NK-92 treated with Interleukin-12 subunit alpha and Interleukin-12 subunit beta, amount 100 ng/mL, for 24 hours (cell line): ENCODE data around the gene RBMS1.
"Not testable (repeated sequence)": the region's sequence is repeated elsewhere in the genome, so short reads cannot be mapped to it uniquely, and the experiment has no call there.

Experiments
- DNase-seq: peaks from one replicate; lab custom pipeline; 2025; lab: John Stamatoyannopoulos, UW

Gene RBMS1

DNA sequence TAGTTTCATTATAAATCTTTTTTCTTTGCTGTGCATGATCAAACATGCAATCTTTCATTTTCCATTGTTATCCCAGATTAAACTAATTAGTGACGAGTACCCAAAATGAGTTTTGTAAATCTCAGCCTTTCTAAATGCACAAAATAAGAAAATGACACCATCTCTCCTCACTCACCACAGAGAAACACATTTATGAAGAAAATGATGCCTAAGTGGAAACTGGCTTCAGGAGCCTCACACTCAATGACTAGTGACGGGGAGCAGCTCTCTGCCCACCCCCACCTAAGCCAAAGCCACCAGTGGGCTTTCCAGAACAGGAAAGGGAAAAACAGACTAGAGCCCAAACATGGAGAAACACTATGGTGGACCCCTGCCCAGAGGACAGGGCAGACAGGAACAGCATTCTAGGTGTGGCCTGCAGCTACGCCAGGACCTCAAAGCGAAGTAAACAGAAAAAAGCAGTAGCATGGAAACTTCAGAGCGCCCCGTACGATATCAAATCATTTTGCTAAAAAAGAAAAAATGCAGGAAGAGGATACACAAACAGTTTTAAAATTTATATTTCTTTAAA is 113.5 kb downstream of the RBMS1 start:
- no peak for DNase-seq

GRCh38 chr2:160379399-160379798 is 114.2 kb downstream of the RBMS1 start:
- DNase-seq = no peak

- no peak for DNase-seq
These were observed 116.2 kb downstream of the RBMS1 start for GRCh38 chr2:160377204-160377995.

- DNase-seq = no peak
These were observed 117.0 kb downstream of the RBMS1 start for GRCh38 chr2:160376576-160376975.

GRCh38 chr2:160375802-160376469 is 117.7 kb downstream of the RBMS1 start:
- no peak for DNase-seq

DNA sequence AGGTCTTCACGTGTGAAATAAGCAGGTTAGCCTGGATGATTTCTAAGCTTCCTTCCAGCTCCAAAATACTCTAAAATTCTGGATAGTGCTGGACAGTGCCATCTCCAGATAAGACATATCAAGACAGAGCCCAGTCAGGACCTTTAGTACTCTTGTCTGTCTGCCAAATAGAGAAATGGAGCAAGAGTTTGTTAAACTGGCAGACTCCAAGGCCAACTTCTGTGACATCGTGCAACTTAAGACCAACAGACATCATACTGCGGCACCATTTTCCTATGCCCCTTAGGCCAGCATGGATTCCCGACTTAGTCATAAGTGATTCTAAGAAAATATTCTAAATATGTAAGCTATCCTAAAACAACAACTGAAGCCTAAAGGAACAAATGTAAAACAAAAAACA is 118.6 kb downstream of the RBMS1 start:
- no peak for DNase-seq

DNA sequence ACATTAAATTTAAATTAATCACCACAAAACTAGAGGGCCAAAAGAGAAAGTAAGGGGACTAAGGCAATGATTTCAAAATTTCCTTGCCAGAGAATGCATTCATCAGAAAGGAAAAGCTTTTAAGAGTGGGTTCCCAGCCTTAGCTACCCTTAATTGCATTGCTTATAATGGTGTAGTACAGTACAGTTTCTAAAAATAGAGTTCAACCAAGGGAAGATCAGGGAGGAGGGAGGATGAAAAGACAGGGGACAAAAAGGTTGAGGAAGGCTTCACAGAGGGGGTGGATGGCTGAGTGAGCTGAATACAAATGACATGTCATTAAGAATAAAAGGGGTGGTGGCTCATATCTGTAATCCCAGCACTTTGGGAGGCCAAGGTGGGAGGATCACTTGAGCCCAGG is 119.9 kb downstream of the RBMS1 start:
- no peak for DNase-seq

GRCh38 chr2:160373263-160373662 is 120.3 kb downstream of the RBMS1 start:
- no peak for DNase-seq

DNA sequence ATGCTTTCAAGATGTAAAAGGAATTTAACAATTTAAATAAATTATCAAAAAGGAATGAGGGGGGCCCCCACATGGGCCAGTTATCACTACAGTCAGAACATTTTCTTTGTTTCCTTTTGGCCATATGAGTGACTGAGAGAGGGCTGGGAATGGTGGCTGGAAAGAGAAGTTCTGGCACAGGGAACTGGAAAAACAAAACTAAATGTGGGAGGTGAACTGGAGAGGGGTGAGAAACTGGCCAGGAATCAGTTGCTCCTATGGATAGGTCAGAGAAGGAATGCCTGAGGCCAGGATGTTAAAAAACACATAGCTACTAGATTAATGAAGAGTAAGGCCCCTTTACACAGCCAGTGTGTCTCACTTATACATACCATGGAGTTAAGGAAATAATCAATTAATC is 121.0 kb downstream of the RBMS1 start:
- no peak for DNase-seq

GRCh38 chr2:160372010-160372356 is 121.6 kb downstream of the RBMS1 start:
- no peak for DNase-seq

DNA sequence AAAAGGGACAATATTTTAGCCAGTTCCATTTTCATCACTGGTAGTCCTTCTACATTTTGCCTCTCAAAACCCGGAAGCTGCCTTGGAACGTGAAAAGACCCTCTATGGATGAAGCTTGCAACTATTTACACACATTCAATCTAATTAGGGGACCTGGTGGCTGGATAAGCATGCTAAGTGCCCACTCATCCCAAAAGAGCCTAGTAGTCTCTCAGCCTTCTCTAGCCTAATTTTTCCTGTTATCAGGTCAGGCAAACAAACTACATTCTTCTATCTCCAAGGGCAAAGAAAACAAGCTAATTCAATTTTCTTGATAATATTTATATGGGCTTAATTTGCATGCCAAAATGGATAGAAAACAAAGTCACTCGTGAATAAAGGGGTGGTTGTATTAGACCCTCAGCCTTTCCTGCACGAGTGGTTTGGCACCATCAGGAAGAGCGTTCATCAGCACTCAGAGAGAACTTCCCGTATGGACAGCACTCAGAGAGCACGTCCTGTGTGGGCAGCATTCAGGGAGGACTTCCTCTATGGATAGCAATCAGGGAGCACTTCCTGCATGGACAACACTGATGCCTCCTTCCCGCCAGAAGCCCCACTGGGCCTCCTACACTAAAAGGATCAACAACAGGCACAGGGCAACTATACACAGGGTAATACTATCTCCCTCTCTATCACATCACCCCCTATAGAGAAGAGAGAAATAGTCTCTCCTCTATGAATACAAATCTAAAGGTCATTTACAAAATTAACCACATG is 122.2 kb downstream of the RBMS1 start:
- no peak for DNase-seq

DNA sequence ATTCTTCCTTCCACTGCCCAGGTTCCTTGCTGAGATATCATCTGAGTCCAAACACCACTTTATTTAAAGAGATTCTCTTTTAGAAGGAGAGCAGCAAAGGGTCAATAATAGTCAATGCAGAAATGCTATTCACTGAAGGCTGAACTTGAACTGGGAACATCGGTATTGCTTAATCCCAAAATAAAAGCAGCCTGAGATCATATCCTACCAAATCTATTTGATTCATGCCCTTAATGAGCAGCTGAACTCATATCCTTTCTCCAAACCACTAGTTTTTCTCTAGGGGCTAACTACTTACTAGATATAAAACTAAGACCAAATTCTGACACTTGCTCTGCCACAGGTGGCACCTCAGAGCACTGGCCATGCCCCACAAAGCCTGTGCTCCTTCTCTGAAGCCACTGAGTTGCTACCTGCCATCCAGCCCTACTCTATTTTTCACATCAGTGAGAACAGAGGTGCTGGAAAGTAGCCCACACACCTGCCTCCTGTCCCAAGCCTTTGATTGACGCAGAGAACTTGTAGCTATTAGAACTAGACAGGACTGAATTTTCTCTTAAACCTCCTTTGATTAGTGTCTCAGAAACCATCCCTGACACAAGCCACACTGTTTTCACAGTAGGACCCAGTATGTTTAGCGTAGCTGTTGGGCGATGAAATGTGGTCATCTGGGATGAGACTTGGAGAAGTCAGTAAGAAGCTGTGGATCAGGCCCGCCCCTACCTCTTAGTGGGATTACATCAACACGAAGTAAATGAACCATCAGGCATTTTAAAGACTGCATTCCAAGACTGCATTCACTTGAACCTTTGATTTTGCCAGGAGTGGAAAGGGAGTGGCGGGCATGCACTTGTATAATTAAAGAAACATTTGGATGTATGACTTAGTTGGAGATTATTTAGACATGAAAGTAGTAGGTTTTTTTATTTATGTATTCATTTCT is 124.3 kb downstream of the RBMS1 start:
- no peak for DNase-seq

GRCh38 chr2:160367887-160368286 is 125.7 kb downstream of the RBMS1 start:
- DNase-seq = no peak

GRCh38 chr2:160367139-160367538 is 126.5 kb downstream of the RBMS1 start:
- not testable (repeated sequence) for DNase-seq

DNA sequence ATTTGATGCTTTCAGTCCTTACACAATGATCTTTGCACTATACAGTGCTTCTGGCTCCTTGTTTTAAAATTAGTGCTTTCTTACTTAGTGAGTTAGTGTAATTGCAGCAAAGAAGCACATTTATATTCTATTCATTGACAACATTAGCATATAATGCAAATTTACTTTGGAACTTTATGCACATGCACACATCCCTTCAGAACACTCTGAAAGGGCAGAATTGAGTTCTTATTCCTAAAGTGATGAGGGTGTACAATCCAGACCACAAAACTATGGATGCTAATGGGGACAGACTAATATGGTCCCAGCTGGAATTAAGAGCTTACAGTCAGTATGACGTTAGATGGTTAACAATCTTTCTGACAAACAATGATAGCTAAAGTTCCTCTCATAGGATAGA is 127.1 kb downstream of the RBMS1 start:
- no peak for DNase-seq

DNA sequence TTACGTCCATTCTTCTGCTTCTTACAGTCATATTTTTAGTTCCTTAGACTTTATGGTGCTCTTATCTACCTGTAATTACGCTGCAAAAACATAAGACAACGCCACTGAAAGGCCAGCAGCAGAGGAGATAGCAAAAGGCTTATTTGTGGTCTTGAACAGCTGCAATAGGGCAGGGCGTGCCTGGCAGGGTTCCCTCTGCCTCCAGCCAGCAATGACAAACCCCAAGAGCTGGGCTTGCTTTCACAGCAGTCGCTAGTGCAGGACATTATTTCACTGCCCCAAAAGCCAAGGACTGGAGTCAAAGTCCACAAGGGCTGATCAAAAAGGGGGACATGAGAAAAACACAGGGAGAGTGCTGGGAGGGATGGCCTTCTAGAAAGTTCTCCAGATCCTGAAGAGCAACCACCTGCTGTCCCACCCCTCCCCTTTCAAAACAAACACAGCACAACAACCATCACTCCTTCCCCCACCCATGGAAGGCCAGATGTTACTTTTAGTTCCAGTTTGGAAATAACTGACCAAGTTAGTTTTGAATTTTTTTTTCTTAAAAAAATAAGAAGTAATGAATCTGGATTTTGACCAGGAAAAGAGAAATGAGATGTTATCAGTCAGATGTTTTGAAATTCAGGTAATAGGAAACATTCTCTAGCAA is 127.8 kb downstream of the RBMS1 start:
- no peak for DNase-seq

DNA sequence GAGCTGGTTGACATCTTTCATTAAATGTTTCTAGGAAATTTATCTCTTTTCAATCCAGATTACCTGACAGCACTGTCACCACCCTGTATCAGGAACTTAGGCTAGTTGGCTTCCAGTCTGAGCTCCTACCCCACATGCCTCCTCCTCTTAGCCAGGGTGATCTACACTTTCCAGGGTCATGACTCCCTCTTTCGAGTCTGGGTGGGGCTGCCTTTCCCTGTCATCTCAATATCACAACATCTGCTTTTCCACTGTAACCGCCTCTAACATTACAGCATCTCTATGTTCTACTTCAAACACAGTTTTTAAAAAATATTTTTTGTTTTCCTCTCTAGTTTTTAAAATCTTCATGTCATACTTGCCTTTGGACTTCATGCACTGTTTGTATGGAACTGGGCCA is 129.2 kb downstream of the RBMS1 start:
- no peak for DNase-seq

GRCh38 chr2:160363961-160364360 is 129.6 kb downstream of the RBMS1 start:
- no peak for DNase-seq

DNA sequence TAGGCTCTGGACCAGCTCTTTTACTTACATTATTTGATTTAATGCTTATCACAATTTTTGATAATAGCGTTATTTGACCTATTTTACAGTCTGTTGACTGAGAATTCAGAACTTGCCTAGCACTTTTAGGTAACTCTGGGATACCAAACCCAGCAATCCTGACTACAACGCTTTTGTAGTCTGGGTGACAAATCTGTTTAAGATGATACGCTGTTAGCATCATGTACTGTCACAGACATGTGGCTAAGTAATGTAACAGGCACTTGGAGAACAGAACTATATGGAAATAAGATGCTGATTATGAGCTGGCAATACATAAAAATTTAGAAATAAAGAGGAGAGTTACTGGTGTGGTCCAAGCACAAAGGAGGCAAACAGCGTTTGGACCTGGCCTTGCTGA is 130.6 kb downstream of the RBMS1 start:
- no peak for DNase-seq

DNA sequence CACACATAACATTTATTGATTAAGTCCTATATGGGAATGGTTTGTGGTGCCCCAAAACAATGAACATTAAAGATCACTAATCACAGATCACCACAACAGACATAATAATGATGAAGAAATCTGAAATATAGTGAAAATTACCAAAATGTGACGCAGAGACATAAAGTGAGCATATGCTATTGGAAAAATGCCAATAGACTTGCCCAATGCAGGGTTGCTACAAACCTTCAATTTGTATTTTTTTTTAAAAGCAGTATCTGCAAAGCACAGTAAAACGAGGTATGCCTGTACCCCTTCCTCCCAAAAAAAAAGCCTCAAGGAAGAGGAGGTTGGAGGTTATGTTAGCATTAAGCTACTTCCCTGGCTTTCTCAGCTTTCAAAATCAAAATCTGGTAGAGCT is 131.1 kb downstream of the RBMS1 start:
- no peak for DNase-seq

DNA sequence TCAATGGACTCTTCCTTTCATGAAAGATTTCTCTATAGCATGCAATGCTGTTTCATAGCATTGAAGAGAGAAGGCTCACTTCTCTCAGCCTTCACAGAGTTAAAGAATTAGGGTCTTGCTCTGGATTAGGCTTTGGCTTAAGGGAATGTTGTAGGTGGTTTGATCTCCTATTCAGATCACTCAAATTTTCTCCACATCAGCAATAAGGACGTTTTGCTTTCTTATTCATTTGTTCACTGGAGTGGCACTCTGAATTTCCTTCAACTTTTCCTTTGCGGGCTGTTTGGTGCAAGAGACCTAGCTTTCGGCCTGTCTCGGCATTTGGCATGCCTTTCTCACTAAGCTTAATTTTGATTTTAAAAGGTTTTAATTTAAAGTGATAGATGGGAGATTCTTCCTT is 131.6 kb downstream of the RBMS1 start:
- DNase-seq = no peak
